AG08396 (cell line): ENCODE results near the gene GREB1.

Experiments
- DNase-seq: peaks from one replicate; pipeline ENCODE4 v3.0.0; 2012; ENCODE audit warnings: low spot score, mixed read lengths

The GREB1 gene

GRCh38 chr2:11559786-11560155 lies 25.9 kb downstream of the GREB1 start:
- no peak for DNase-seq

GRCh38 chr2:11560806-11561205 lies 27.0 kb downstream of the GREB1 start:
- DNase-seq = no peak

GRCh38 chr2:11562011-11562410 lies 28.2 kb downstream of the GREB1 start:
- no peak for DNase-seq

- DNase-seq = no peak
Measured at GRCh38 chr2:11562476-11562875, 28.6 kb downstream of the GREB1 start.

- DNase-seq = no peak
Measured at GRCh38 chr2:11563784-11564666, 30.2 kb downstream of the GREB1 start.

- DNase-seq = no peak
Measured at GRCh38 chr2:11564816-11565567, 31.1 kb downstream of the GREB1 start.

- DNase-seq = no peak
Measured at GRCh38 chr2:11566383-11566782, 32.5 kb downstream of the GREB1 start.

- DNase-seq = no peak
Measured at GRCh38 chr2:11567631-11568031, 33.8 kb downstream of the GREB1 start.

- DNase-seq = no peak
Measured at GRCh38 chr2:11568436-11568835, 34.6 kb downstream of the GREB1 start.

- no peak for DNase-seq
Measured at GRCh38 chr2:11569636-11570035, 35.8 kb downstream of the GREB1 start.

GRCh38 chr2:11571170-11571569 lies 37.3 kb downstream of the GREB1 start:
- DNase-seq = no peak

- DNase-seq = no peak
Measured at GRCh38 chr2:11572996-11573395, 39.2 kb downstream of the GREB1 start.

- DNase-seq = peak; percentile 49
Measured at GRCh38 chr2:11573418-11574175, 39.8 kb downstream of the GREB1 start.

GRCh38 chr2:11574176-11575046 lies 40.6 kb downstream of the GREB1 start:
- no peak for DNase-seq

GRCh38 chr2:11576398-11576797 lies 42.6 kb downstream of the GREB1 start:
- no peak for DNase-seq

GRCh38 chr2:11577101-11577883 lies 43.4 kb downstream of the GREB1 start:
- no peak for DNase-seq

GRCh38 chr2:11578081-11578948 lies 44.5 kb downstream of the GREB1 start:
- DNase-seq = no peak

- DNase-seq = no peak
Measured at GRCh38 chr2:11578986-11579774, 45.3 kb downstream of the GREB1 start.
